CD4-positive, alpha-beta T cell treated with Interleukin-17A for 4 hours (primary cell): ENCODE measurements around the gene KRT72.

Experiments used
- DNase-seq: peaks from one replicate; pipeline ENCODE4 v3.0.0-alpha.2; 2020; ENCODE audit warnings: mixed read lengths

Gene KRT72

DNA sequence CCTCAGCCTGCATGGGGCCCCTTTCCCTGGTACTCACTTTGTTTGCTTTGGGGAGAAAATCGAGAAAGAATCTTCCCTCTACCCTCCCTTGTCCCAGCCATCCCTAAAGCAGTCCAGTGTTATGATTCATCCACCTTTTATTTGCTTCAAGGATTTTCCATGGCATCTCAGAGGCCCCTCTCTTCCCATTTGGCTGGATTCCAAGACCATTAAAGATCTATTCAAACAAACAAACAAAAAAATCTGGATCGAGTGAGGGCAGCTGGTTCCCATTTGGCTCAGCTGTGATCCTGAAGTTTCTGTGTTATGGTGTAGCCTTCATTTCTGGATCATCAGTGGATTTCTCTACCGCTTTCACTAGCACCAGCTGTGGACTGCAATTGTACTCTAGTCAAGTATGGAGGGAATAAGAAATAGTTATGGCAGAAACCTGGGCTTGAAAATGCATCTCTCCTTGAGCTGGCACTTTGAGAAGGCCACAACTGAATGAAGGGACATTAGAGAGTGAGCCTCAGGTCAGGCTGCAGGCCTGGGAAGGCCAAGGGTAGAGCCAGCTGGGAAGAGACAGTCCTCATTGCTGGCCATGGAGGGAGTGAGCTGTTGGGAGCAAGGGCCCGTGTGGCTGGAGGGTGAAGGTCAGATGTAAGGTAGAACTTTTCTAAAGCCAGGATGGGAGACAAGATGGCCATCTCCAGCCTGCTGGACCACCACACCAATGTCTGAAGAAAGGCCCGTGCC lies 62.0 kb downstream of the KRT72 start:
- no peak for DNase-seq

DNA sequence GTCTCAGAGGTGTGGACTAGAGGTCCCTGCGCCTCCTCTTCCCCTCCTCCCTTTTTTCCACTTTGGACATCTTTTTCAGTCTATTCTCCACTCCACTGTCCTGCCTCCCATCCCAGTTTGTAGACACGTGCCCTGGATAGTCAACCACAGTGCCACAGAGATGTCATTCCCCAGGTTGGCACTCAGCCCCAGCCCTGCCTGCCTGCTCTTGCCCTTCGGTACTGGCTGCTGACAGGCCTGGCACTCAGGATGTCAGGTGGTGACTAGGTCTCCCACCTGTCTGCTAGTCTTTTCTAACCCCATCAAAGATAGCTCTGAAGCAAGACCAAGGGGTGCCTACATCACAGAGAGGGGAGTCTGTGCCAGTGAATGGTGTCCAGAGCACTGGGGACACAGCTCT lies 64.2 kb downstream of the KRT72 start:
- no peak for DNase-seq
